ENCODE results near the gene FAM131B.

- no peak for TF ChIP-seq CTCF (IDR thresholded peaks at IDR 0.05)
- no peak for TF ChIP-seq ZFX (IDR thresholded peaks at IDR 0.05; ENCODE audit: borderline replicate concordance)
These were observed 30.9 kb upstream of the FAM131B start for GRCh38 chr7:143393267-143394041.
